ENCODE data around the gene WWOX. TPM values are rescaled to one million over a fixed set of nuclear protein-coding genes. Genes with fewer than 3 reads are reported as not detected.

The WWOX gene
- total RNA-seq, 6 experiments from 2014 or later = 0.46 to 3.4 (median 1.3) TPM

- no peak for TF ChIP-seq CTCF (IDR thresholded peaks at IDR 0.05)
- Mint-ChIP-seq H3K4me3 (no peak overlapping the region), H3K4me1 (ENCODE audit: low read depth) (no peaks in the 10 kb centered on the region), H3K9me3 (peaks cover 68% of the 10 kb centered on the region), H3K27ac (no peak overlapping the region), H3K27me3 (ENCODE audit: insufficient read depth) (peaks cover 1% of the 10 kb centered on the region; the same call in 1 of the 2 replicates), H3K36me3 (ENCODE audit: low read depth) (peaks cover 12% of the 10 kb centered on the region; the same call in 1 of the 2 replicates)
- DNase-seq = no peak
These were observed 668.8 kb downstream of the WWOX start for GRCh38 chr16:78768226-78768625.

GRCh38 chr16:78768718-78769117 lies 669.3 kb downstream of the WWOX start:
- Mint-ChIP-seq H3K27me3 (ENCODE audit: insufficient read depth) (peaks cover 1% of the 10 kb centered on the region; the same call in 1 of the 2 replicates), H3K36me3 (ENCODE audit: low read depth) (peaks cover 12% of the 10 kb centered on the region; the same call in 1 of the 2 replicates)
- no peak for TF ChIP-seq CTCF (IDR thresholded peaks at IDR 0.05)

GRCh38 chr16:78770353-78771091 lies 671.1 kb downstream of the WWOX start:
- no peak for DNase-seq
- peak; percentile 64 for TF ChIP-seq CTCF (IDR thresholded peaks at IDR 0.05)
- H3K4me3 Mint-ChIP-seq = no peak overlapping the region

More at GRCh38 chr16:78768718-78769117, 669.3 kb downstream of the WWOX start:
- Mint-ChIP-seq H3K27ac (no peak overlapping the region), H3K4me1 (ENCODE audit: low read depth) (no peaks in the 10 kb centered on the region), H3K4me3 (no peak overlapping the region), H3K9me3 (peaks cover 68% of the 10 kb centered on the region)
- no peak for DNase-seq

GRCh38 chr16:78773291-78773702 lies 673.8 kb downstream of the WWOX start:
- no peaks in the 10 kb centered on the region for H3K4me1 Mint-ChIP-seq (ENCODE audit: low read depth)
- H3K27me3 Mint-ChIP-seq (ENCODE audit: insufficient read depth) = no peaks in the 10 kb centered on the region; the same call in 1 of the 2 replicates
- H3K36me3 Mint-ChIP-seq (ENCODE audit: low read depth) = peaks cover 6% of the 10 kb centered on the region; the same call in 1 of the 2 replicates
- H3K27ac Mint-ChIP-seq = no peak overlapping the region
- no peak for TF ChIP-seq CTCF (IDR thresholded peaks at IDR 0.05)
- no peak for DNase-seq
- H3K4me3 Mint-ChIP-seq = no peak overlapping the region
- peaks cover 52% of the 10 kb centered on the region for H3K9me3 Mint-ChIP-seq

More at GRCh38 chr16:78770353-78771091, 671.1 kb downstream of the WWOX start:
- H3K27me3 Mint-ChIP-seq (ENCODE audit: insufficient read depth) = no peaks in the 10 kb centered on the region; the same call in 1 of the 2 replicates
- H3K27ac Mint-ChIP-seq = no peak overlapping the region
- peaks cover 6% of the 10 kb centered on the region; the same call in 1 of the 2 replicates for H3K36me3 Mint-ChIP-seq (ENCODE audit: low read depth)
- no peaks in the 10 kb centered on the region for H3K4me1 Mint-ChIP-seq (ENCODE audit: low read depth)
- peaks cover 57% of the 10 kb centered on the region for H3K9me3 Mint-ChIP-seq

- Mint-ChIP-seq H3K4me1 (ENCODE audit: low read depth) (no peaks in the 10 kb centered on the region), H3K36me3 (ENCODE audit: low read depth) (peaks cover 6% of the 10 kb centered on the region; the same call in 1 of the 2 replicates), H3K27ac (no peak overlapping the region), H3K9me3 (peaks cover 52% of the 10 kb centered on the region), H3K27me3 (ENCODE audit: insufficient read depth) (no peaks in the 10 kb centered on the region; the same call in 1 of the 2 replicates), H3K4me3 (no peak overlapping the region)
- no peak for TF ChIP-seq CTCF (IDR thresholded peaks at IDR 0.05)
- DNase-seq = no peak
These were observed 674.3 kb downstream of the WWOX start for GRCh38 chr16:78773706-78774105.
